ENCODE data around the gene MICOS13. TPM values are rescaled to one million over a fixed set of nuclear protein-coding genes. Genes with fewer than 3 reads are reported as not detected.
"Not testable (repeated sequence)": the region's sequence is repeated elsewhere in the genome, so short reads cannot be mapped to it uniquely, and the experiment has no call there.

Gene MICOS13
- total RNA-seq, 4 donors from 2014 or later, result 48.9 to 79.1 (median 65.9) TPM

DNA sequence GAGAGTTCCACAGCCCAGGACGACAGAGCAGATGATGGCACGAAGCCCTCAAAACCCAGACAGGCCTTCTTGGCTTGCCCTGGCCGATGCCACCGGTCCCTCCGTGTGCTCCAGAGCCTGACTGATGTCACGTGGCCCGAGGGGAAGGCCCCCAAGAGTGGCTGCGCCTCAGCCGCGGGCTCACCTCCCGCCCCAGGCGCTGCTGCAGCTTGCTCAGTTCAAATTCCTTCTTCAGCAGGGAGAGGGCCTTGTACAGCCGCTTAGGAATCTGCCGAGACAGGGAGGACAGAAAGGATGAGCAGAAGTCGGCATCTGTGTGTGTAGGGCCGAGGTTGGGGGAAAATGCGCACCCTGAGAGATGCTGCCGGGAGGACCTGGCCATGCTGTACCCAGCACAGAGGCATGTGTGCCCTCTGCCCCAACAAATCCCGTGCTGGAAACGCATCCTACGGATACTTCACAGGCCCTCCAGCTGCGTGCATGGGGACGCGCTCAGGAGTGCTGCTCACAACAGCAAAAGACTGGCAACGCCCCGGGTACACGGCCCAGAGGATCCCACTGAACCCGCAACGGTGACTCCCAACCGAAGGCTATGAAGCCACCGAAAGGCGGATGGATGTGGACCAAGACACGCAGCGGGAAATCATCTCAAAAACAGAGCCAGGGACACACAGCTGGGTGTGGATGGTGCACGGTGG lies 26.7 kb upstream of the MICOS13 start:
- no peak for DNase-seq (ENCODE audit: low spot score in 2 of 2)
- H3K9me3 ChIP-seq, result no peaks in the 10 kb centered on the region
- H3K4me3 ChIP-seq, result no peak overlapping the region
- H3K4me1 ChIP-seq, result no peaks in the 10 kb centered on the region
- no peak overlapping the region for H3K27ac ChIP-seq
- peaks cover 2 to 94% (median 31%) of the 10 kb centered on the region in 3 donors for H3K36me3 ChIP-seq
- WGBS, 2 donors, result 93 to 95% methylated on average over 25 to 35 of the region's 35 CpGs
- no peaks in the 10 kb centered on the region for H3K27me3 ChIP-seq
- TF ChIP-seq EP300 (IDR thresholded peaks at IDR 0.05) (no peak), POLR2A (IDR thresholded peaks at IDR 0.05) (no peak)
- TF ChIP-seq, protein P1, sequence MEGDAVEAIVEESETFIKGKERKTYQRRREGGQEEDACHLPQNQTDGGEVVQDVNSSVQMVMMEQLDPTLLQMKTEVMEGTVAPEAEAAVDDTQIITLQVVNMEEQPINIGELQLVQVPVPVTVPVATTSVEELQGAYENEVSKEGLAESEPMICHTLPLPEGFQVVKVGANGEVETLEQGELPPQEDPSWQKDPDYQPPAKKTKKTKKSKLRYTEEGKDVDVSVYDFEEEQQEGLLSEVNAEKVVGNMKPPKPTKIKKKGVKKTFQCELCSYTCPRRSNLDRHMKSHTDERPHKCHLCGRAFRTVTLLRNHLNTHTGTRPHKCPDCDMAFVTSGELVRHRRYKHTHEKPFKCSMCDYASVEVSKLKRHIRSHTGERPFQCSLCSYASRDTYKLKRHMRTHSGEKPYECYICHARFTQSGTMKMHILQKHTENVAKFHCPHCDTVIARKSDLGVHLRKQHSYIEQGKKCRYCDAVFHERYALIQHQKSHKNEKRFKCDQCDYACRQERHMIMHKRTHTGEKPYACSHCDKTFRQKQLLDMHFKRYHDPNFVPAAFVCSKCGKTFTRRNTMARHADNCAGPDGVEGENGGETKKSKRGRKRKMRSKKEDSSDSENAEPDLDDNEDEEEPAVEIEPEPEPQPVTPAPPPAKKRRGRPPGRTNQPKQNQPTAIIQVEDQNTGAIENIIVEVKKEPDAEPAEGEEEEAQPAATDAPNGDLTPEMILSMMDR (IDR thresholded peaks at IDR 0.05), result no peak

DNA sequence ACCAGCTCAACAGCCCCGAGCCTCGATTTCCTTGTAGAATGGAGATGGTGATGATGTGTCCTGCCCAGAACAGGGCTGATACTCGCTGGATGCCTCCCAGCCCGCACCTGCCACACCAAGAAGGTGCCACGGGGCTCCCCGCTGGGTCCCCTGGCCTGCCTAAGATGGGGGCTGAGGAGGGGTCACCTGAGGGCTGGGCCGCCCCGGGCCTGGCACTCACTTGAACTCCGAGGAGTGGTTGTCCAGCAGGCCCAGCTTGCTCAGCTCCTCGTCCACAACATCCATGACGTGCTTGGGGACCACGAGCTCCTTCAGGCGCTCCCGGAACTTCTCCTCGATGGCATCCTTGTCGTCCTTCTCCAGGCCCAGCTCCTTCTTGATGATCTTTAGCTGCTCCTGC lies 25.2 kb upstream of the MICOS13 start:
- no peak for TF ChIP-seq EP300 (IDR thresholded peaks at IDR 0.05)
- TF ChIP-seq POLR2A (IDR thresholded peaks at IDR 0.05), result no peak
- TF ChIP-seq, protein P1 (IDR thresholded peaks at IDR 0.05), result no peak
- WGBS, 2 donors, result 85 to 86% methylated on average over 12 to 14 of the region's 16 CpGs
- H3K36me3 ChIP-seq, result peaks cover 0 to 94% (median 20%) of the 10 kb centered on the region in 3 donors

DNA sequence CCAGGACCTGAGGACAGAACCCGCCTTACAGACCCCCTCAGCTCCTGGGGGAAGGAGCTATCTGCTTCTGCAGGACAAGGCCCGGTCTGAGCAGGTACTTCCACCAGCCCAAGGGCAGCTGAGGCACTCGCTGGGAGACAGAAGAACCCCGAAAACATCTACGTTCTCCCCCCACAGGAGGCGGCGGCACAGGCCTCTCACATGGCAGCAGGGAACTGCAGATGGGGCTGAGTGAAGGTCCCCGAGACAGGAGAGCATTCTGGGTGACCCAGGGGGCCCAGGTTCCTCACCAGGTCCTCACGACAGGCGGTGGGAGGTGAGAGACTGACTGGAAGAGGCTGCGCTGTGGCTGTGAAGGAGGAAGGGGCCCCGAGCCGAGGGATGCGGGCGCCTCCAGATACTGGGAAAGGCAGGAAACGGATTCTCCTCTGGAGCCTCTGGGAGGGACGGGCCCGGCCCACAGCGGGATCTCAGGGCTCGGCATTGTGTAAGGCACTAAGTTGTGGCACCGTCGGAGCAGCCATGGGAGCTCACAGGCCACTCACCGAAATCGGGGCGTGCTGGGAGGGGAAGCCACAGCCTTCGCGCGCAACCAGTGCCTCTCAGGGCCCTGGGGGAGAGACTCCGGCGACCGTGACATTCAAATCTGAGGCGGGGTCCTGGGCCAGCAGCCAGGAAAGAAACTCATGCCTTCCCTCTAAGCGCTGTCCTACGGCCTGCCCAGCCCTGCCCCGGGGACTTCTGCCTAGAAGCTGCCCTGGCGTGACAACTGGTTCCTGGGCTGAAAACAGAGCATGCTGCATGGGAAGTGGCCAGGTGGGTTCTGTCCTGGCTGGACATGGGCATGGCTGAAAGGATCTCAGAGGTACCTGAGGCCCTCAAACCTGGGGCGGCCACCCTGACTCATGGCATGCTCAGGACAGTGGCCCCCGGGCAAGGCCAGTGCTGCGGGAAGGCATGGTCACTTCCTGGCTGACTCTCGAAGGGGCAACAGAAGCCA lies 23.8 kb upstream of the MICOS13 start:
- Histone ChIP-seq H3K4me1 (no peaks in the 10 kb centered on the region), H3K27ac (no peak overlapping the region), H3K36me3 (peaks cover 0 to 94% (median 24%) of the 10 kb centered on the region in 3 donors), H3K4me3 (no peak overlapping the region), H3K27me3 (no peaks in the 10 kb centered on the region), H3K9me3 (no peaks in the 10 kb centered on the region)
- TF ChIP-seq, protein P1 (IDR thresholded peaks at IDR 0.05), result no peak
- no peak for TF ChIP-seq EP300 (IDR thresholded peaks at IDR 0.05)
- TF ChIP-seq POLR2A (IDR thresholded peaks at IDR 0.05), result no peak
- DNase-seq (ENCODE audit: low spot score in 2 of 2), result no peak
- 93 to 94% methylated on average over 40 of the region's 40 CpGs for WGBS, 2 donors

More for the DNA sequence above, 25.2 kb upstream of the MICOS13 start:
- Histone ChIP-seq H3K4me3 (no peak overlapping the region), H3K27me3 (no peaks in the 10 kb centered on the region), H3K4me1 (no peaks in the 10 kb centered on the region), H3K9me3 (no peaks in the 10 kb centered on the region), H3K27ac (no peak overlapping the region)
- no peak for DNase-seq (ENCODE audit: low spot score in 2 of 2)

DNA sequence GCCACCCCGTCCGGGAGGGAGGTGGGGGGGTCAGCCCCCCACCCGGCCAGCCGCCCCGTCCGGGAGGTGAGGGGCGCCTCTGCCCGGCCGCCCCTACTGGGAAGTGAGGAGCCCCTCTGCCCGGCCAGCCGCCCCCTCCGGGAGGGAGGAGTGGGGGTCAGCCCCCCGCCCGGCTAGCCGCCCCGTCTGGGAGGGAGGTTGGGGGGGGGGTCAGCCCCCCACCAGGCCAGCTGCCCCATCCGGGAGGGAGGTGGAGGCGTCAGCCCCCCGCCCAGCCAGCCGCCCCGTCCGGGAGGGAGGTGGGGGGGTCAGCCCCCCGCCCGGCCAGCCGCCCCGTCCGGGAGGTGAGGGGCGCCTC lies 21.7 kb upstream of the MICOS13 start:
- H3K4me1 ChIP-seq; H3K9me3 ChIP-seq; H3K27ac ChIP-seq; H3K4me3 ChIP-seq; H3K27me3 ChIP-seq; DNase-seq (ENCODE audit: low spot score in 2 of 2): not testable (repeated sequence)
- H3K36me3 ChIP-seq, result peaks cover 0 to 94% (median 28%) of the 10 kb centered on the region in 3 donors
- no CpG with 5 or more reads among the region's 28 CpGs for WGBS, 2 donors

DNA sequence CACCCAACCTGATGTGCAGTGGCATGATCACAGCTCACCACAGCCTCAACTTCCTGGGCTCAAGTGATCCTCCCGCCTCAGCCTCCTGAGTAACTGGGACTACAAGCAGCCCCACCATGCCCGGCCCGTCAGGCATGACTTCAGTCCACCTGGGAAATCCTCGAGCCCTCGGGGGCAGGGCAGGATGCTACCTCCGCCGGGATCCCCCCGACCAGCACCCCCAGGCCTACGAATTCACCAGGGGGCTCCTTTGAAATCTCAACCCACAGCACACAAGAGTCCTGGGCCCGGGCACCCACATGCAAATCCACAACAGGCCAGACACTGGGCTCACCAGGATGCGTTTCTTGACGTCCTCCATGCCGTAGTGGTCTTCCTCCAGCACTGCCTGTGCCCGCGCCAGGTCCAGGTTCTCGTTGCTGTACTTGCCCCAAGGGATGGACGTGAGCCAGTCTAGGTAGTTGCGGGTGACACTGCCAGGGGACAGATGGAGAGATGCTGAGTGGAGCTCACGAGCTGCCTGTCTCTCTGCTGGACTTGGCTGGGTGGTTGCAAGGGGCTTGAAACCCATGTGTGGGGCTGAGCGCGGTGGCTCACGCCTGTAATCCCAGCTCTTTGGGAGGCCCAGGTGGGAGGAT lies 20.3 kb upstream of the MICOS13 start:
- no peak for TF ChIP-seq POLR2A (IDR thresholded peaks at IDR 0.05)
- TF ChIP-seq EP300 (IDR thresholded peaks at IDR 0.05), result no peak
- TF ChIP-seq, protein P1 (IDR thresholded peaks at IDR 0.05), result no peak
- Histone ChIP-seq H3K9me3 (no peaks in the 10 kb centered on the region), H3K27ac (no peak overlapping the region)

More for the DNA sequence above, 20.3 kb upstream of the MICOS13 start:
- no peak for DNase-seq (ENCODE audit: low spot score in 2 of 2)
- H3K27me3 ChIP-seq, result no peaks in the 10 kb centered on the region
- H3K4me1 ChIP-seq, result no peaks in the 10 kb centered on the region
- no peak overlapping the region for H3K4me3 ChIP-seq
- H3K36me3 ChIP-seq, result peaks cover 0 to 94% (median 30%) of the 10 kb centered on the region in 3 donors
- WGBS, 2 donors, result 95 to 97% methylated on average over 21 to 22 of the region's 22 CpGs
